ENCODE results near the gene TRIM5.
"Not testable (repeated sequence)": the region's sequence is repeated elsewhere in the genome, so short reads cannot be mapped to it uniquely, and the experiment has no call there.

Gene TRIM5

DNA sequence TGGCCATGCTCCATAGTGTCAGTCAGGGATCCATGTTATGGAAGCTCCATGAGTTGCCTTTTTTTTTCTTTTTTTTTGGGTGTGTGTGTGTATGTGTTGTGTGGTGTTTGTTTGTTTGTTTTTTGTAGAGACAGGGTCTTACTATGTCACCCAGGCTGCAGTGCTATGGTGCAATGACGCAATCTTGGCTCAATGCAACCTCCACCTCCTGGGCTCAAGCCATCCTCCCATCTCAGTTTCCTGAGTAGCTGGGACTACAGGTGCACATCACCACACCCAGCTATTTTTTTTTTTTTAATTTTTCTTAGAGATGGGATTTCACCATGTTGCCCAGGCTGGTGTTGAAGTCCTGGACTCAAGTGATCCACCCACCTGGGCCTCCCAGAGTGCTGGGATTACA is 3.6 kb upstream of the TRIM5 start:
- Histone ChIP-seq H3K4me1 (ENCODE audit: insufficient read depth, low read length) (peaks cover 7% of the 10 kb centered on the region), H3K9ac (ENCODE audit: low read length) (no peak overlapping the region), H3K36me3 (ENCODE audit: insufficient read depth, low read length) (no peaks in the 10 kb centered on the region), H3K27me3 (ENCODE audit: control insufficient read depth in 1 of 2, insufficient read depth in 2 of 2, low read length in 2 of 2) (no peaks in the 10 kb centered on the region), H3K4me3 (ENCODE audit: low read depth in 1 of 2, low read length in 2 of 2) (no peak overlapping the region), H3K27ac (ENCODE audit: low read depth, low read length) (peak overlapping the region; percentile 94), H3K9me3 (ENCODE audit: low read length) (no peaks in the 10 kb centered on the region)

DNA sequence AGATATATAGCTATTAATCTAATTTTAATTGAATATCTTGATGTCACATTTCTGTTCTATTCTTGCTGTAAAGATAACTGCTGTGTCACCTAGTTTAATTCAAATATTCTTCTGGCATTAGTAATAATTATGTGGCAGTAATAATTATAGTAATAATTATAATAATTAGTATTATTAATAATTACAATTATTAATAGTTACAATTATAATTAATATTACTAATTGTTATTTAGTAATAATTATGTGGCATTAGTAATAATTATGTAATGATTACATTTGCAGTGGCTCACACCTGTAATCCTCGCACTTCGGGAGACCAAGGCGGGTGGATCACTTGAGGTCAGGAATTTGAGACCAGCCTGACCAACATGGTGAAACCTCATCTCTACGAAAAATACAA is 1.6 kb upstream of the TRIM5 start:
- no peaks in the 10 kb centered on the region for H3K36me3 ChIP-seq (ENCODE audit: insufficient read depth, low read length)
- H3K27me3 ChIP-seq (ENCODE audit: control insufficient read depth in 1 of 2, insufficient read depth in 2 of 2, low read length in 2 of 2): no peaks in the 10 kb centered on the region
- H3K9ac ChIP-seq (ENCODE audit: low read length): no peak overlapping the region
- H3K9me3 ChIP-seq (ENCODE audit: low read length): no peaks in the 10 kb centered on the region
- peaks cover 7% of the 10 kb centered on the region for H3K4me1 ChIP-seq (ENCODE audit: insufficient read depth, low read length)
- no peak overlapping the region for H3K27ac ChIP-seq (ENCODE audit: low read depth, low read length)
- H3K4me3 ChIP-seq (ENCODE audit: low read depth in 1 of 2, low read length in 2 of 2): no peak overlapping the region

DNA sequence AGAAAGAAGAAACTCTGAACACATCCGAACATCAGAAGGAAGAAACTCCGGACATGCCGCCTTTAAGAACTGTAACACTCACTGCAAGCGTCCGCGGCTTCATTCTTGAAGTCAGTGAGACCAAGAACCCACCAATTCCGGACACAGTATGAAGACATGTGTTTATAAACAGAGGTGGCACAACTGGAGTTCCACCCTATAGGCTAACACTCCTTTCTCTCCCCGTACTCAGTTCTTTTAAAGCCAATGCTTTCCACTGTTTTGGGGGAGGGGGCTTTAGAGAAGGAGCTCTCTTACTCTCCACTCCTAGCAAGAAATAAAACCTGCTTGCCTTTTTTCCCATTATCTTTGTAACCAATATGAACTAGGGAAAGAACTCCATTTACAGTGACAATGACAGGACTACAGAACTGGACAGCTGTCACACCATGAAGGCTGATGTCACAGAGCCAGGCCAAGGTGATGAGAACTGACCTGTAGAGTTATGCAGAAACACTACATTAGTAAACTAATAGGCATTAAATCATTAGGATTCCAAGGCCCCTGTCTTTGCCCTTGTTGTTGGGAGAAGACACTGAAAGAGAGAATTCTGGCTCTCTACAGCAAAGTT is 733 bp downstream of the TRIM5 start:
- H3K9me3 ChIP-seq (ENCODE audit: low read length): no peaks in the 10 kb centered on the region
- H3K27me3 ChIP-seq (ENCODE audit: control insufficient read depth in 1 of 2, insufficient read depth in 2 of 2, low read length in 2 of 2): no peaks in the 10 kb centered on the region
- peaks cover 6% of the 10 kb centered on the region for H3K4me1 ChIP-seq (ENCODE audit: insufficient read depth, low read length)
- H3K4me3 ChIP-seq (ENCODE audit: low read depth in 1 of 2, low read length in 2 of 2): peak overlapping the region; percentile 31 to 80
- peak overlapping the region; percentile 93 for H3K9ac ChIP-seq (ENCODE audit: low read length)
- peaks cover 7% of the 10 kb centered on the region for H3K36me3 ChIP-seq (ENCODE audit: insufficient read depth, low read length)
- peak overlapping the region; percentile 81 for H3K27ac ChIP-seq (ENCODE audit: low read depth, low read length)

DNA sequence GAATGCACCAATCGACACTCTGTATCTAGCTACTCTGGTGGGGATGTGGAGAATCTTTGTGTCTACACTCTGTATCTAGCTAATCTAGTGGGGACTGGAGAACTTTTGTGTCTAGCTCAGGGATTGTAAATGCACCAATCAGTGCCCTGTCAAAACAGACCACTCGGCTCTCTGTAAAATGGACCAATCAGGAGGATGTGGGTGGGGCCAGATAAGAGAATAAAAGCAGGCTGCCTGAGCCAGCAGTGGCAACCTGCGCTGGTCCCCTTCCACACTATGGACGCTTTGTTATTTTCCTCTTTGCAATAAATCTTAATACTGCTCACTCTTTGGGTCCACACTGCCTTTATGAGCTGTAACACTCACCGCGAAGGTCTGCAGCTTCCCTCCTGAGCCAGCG is 1.3 kb downstream of the TRIM5 start:
- Histone ChIP-seq H3K36me3 (ENCODE audit: insufficient read depth, low read length) (peaks cover 13% of the 10 kb centered on the region), H3K4me3 (ENCODE audit: low read depth in 1 of 2, low read length in 2 of 2) (peak overlapping the region in 1 of 2 donors; percentile 80)
- H3K9ac ChIP-seq (ENCODE audit: low read length); H3K27me3 ChIP-seq (ENCODE audit: control insufficient read depth in 1 of 2, insufficient read depth in 2 of 2, low read length in 2 of 2); H3K9me3 ChIP-seq (ENCODE audit: low read length); H3K4me1 ChIP-seq (ENCODE audit: insufficient read depth, low read length); H3K27ac ChIP-seq (ENCODE audit: low read depth, low read length): not testable (repeated sequence)

DNA sequence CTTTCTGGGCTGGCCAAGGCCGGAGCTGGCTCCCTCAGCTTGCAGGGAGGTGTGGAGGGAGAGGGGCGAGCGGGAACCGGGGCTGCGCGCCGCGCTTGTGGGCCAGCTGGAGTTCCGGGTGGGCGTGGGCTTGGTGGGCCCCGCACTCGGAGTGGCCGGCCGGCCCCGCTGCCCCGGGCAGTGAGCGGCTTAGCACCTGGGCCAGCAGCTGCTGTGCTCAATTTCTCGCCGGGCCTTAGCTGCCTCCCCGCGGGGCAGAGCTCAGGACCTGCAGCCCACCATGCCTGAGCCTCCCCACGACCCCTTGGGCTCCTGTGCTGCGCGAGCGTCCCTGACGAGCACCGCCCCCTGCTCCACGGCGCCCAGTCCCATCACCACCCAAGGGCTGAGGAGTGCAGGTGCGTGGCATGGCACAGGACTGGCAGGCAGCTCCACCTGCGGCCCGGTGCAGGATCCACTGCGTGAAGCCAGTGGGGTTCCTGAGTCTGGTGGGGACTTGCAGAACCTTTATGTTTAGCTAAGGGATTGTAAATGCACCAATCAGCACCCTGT is 1.9 kb downstream of the TRIM5 start:
- H3K4me1 ChIP-seq (ENCODE audit: insufficient read depth, low read length); H3K9ac ChIP-seq (ENCODE audit: low read length); H3K4me3 ChIP-seq (ENCODE audit: low read depth in 1 of 2, low read length in 2 of 2); H3K27ac ChIP-seq (ENCODE audit: low read depth, low read length); H3K9me3 ChIP-seq (ENCODE audit: low read length); H3K27me3 ChIP-seq (ENCODE audit: control insufficient read depth in 1 of 2, insufficient read depth in 2 of 2, low read length in 2 of 2): not testable (repeated sequence)
- peaks cover 19% of the 10 kb centered on the region for H3K36me3 ChIP-seq (ENCODE audit: insufficient read depth, low read length)

DNA sequence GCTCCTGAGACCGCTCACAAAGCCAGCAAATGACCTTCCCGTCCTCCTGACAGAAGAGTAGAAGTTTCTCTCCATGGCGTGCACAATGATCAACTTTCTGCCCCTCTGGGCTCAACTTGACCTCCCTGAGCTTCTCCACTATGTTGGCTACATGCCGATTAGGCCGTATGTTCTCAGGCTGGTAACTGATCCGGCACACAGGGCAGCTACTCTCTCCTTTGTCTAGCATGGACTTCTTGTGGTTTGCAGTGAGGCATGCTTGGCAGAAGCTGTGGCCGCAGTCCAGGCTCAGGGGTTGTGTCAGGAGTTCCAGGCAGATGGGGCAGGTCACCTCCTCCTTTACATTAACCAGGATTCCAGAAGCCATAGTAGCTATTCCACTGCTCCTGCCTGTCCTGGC is 5.1 kb downstream of the TRIM5 start:
- Histone ChIP-seq H3K4me1 (ENCODE audit: insufficient read depth, low read length) (no peaks in the 10 kb centered on the region), H3K36me3 (ENCODE audit: insufficient read depth, low read length) (peaks cover 22% of the 10 kb centered on the region)

DNA sequence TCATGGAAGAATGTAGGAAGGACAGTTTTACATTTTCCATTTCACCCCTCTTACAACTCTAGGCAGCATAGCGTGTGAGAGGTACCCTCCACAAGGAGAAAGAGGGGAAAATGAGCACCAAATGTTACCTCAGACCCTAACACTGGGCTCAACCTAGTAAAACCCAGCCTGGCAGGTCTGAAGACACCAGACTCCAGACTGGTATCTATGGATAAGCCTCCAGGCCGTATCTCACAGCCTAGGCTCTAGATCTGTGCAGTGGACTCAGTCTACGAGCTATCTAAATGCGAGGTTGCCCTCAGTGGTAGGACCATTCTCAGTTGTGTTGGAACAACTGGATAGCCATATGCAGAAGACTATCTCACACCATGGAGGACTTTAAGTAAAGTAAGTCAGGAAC is 10.5 kb downstream of the TRIM5 start:
- no peak overlapping the region for H3K9ac ChIP-seq (ENCODE audit: low read length)
- H3K4me3 ChIP-seq (ENCODE audit: low read depth in 1 of 2, low read length in 2 of 2): no peak overlapping the region
- no peaks in the 10 kb centered on the region for H3K27me3 ChIP-seq (ENCODE audit: control insufficient read depth in 1 of 2, insufficient read depth in 2 of 2, low read length in 2 of 2)
- peaks cover 22% of the 10 kb centered on the region for H3K36me3 ChIP-seq (ENCODE audit: insufficient read depth, low read length)
- no peaks in the 10 kb centered on the region for H3K4me1 ChIP-seq (ENCODE audit: insufficient read depth, low read length)
- H3K27ac ChIP-seq (ENCODE audit: low read depth, low read length): no peak overlapping the region
- H3K9me3 ChIP-seq (ENCODE audit: low read length): no peaks in the 10 kb centered on the region

More for the DNA sequence above, 5.1 kb downstream of the TRIM5 start:
- no peaks in the 10 kb centered on the region for H3K9me3 ChIP-seq (ENCODE audit: low read length)
- no peak overlapping the region for H3K4me3 ChIP-seq (ENCODE audit: low read depth in 1 of 2, low read length in 2 of 2)
- no peak overlapping the region for H3K27ac ChIP-seq (ENCODE audit: low read depth, low read length)
- no peaks in the 10 kb centered on the region for H3K27me3 ChIP-seq (ENCODE audit: control insufficient read depth in 1 of 2, insufficient read depth in 2 of 2, low read length in 2 of 2)
- H3K9ac ChIP-seq (ENCODE audit: low read length): no peak overlapping the region

DNA sequence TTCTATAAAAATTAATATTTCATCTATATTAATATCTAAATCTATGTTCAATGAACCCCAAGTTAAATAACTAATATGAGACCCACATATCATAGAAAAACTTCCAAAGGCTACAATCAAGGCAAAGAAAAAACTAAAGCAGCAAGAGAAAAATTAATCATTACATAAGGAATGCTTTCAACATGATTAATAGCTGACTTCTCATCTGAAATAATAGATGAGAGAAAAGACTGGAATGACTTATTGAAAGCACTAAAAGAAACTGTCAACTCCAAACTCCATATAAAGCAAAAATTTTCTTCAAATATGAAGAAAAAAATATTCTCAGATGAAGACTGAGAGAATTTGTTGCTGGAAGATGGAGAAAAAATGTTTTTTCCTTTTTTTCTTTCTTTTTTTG is 13.0 kb downstream of the TRIM5 start:
- peaks cover 14% of the 10 kb centered on the region for H3K36me3 ChIP-seq (ENCODE audit: insufficient read depth, low read length)
- H3K4me1 ChIP-seq (ENCODE audit: insufficient read depth, low read length): no peaks in the 10 kb centered on the region
- H3K27ac ChIP-seq (ENCODE audit: low read depth, low read length): no peak overlapping the region
- H3K9ac ChIP-seq (ENCODE audit: low read length): no peak overlapping the region
- no peaks in the 10 kb centered on the region for H3K27me3 ChIP-seq (ENCODE audit: control insufficient read depth in 1 of 2, insufficient read depth in 2 of 2, low read length in 2 of 2)
- H3K4me3 ChIP-seq (ENCODE audit: low read depth in 1 of 2, low read length in 2 of 2): no peak overlapping the region
- no peaks in the 10 kb centered on the region for H3K9me3 ChIP-seq (ENCODE audit: low read length)

DNA sequence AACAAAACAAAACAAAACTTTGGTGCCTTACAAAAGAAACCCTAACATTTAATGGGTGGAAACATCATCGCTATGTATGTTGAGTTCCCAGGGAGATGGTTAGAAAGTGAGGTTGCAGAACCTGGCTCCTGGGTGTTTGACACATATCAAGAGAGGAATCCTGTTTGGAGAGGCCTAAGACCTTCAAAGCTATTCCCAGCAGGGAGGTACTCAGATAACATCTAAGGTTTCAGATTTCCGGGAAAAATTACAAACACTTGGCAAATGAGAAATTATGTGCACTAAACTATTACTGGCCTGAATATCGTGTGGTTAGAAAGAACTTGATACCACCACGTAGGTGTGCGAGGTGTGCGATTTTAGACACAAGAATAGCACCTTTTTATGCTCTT is 18.5 kb downstream of the TRIM5 start:
- Histone ChIP-seq H3K9me3 (ENCODE audit: low read length) (no peaks in the 10 kb centered on the region), H3K4me1 (ENCODE audit: insufficient read depth, low read length) (no peaks in the 10 kb centered on the region), H3K36me3 (ENCODE audit: insufficient read depth, low read length) (peaks cover 26% of the 10 kb centered on the region), H3K4me3 (ENCODE audit: low read depth in 1 of 2, low read length in 2 of 2) (no peak overlapping the region), H3K27me3 (ENCODE audit: control insufficient read depth in 1 of 2, insufficient read depth in 2 of 2, low read length in 2 of 2) (no peaks in the 10 kb centered on the region), H3K9ac (ENCODE audit: low read length) (no peak overlapping the region), H3K27ac (ENCODE audit: low read depth, low read length) (no peak overlapping the region)

DNA sequence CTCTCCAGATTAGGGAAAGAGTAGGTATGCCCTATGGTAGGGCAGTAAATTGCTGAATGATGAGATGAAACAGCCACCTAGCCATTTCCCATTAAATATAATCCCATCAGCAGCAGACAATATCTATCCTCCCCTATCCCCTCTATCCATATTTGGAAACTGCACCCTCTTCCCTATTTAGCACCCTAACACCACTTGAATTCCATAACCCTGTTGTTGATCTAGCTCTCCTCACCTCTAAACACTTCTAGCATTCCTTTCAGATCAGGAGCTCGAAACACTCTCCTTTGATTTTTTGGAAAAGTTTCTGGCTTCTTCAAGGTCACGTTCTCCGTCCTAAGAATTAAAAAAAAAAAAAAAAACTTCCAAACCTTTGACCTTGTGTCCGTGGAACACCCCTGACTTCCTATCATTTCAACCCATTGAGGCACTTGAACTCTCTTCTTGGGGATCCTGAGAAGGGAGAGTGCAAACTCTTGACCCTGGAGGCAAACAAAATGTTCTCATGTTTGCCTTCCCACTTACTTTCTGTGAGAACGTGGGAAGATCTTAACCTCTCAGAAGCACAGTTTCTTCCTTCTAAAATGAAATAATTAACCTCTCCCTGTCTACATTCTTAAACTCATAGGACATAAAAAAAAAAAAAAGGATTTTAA is 19.0 kb downstream of the TRIM5 start:
- Histone ChIP-seq H3K9me3 (ENCODE audit: low read length) (no peaks in the 10 kb centered on the region), H3K27ac (ENCODE audit: low read depth, low read length) (no peak overlapping the region), H3K36me3 (ENCODE audit: insufficient read depth, low read length) (peaks cover 26% of the 10 kb centered on the region), H3K9ac (ENCODE audit: low read length) (no peak overlapping the region), H3K4me3 (ENCODE audit: low read depth in 1 of 2, low read length in 2 of 2) (no peak overlapping the region), H3K4me1 (ENCODE audit: insufficient read depth, low read length) (no peaks in the 10 kb centered on the region), H3K27me3 (ENCODE audit: control insufficient read depth in 1 of 2, insufficient read depth in 2 of 2, low read length in 2 of 2) (no peaks in the 10 kb centered on the region)

DNA sequence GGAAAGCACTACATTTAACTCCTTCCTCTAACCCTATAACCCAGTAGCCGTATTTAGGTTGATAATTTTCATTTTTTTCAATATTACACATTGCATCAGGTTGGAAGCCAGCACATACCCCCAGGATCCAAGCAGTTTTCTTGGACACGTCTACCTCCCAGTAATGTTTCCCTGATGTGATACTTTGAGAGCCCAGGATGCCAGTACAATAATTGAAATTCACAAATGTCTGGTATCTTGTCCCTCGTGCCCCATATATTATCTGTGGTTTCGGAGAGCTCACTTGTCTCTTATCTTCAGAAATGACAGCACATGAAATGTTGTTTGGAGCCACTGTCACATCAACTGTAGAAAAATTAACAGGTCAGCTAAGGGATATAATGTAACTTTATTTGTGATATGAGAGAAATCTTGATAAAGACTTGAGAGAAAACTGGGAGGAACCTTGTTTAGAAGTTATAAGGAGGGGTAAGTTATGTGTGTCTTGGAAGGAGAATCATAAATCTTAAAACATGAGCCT is 19.8 kb downstream of the TRIM5 start:
- no peak overlapping the region for H3K27ac ChIP-seq (ENCODE audit: low read depth, low read length)
- H3K4me3 ChIP-seq (ENCODE audit: low read depth in 1 of 2, low read length in 2 of 2): no peak overlapping the region
- H3K9me3 ChIP-seq (ENCODE audit: low read length): no peaks in the 10 kb centered on the region
- no peak overlapping the region for H3K9ac ChIP-seq (ENCODE audit: low read length)
- no peaks in the 10 kb centered on the region for H3K27me3 ChIP-seq (ENCODE audit: control insufficient read depth in 1 of 2, insufficient read depth in 2 of 2, low read length in 2 of 2)
- H3K4me1 ChIP-seq (ENCODE audit: insufficient read depth, low read length): no peaks in the 10 kb centered on the region
- H3K36me3 ChIP-seq (ENCODE audit: insufficient read depth, low read length): peaks cover 26% of the 10 kb centered on the region

DNA sequence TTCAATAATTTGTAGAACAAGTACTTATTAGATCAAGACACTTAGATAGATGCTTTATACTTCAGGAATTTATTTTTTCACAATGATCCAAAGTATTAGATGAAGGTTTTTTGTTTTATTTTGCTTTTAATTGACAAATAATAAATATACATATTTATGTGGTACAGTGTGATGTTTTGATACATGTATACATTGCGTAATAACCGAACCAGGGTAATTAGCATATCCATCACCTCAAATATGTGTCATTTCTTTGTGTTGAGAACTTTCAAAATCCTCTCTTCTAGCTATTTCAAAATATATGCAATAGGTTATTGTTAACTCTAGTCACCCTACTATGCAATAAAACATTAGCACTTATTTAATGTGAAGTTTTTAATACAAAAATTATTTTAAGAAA is 21.4 kb downstream of the TRIM5 start:
- Histone ChIP-seq H3K27me3 (ENCODE audit: control insufficient read depth in 1 of 2, insufficient read depth in 2 of 2, low read length in 2 of 2) (no peaks in the 10 kb centered on the region), H3K36me3 (ENCODE audit: insufficient read depth, low read length) (peaks cover 19% of the 10 kb centered on the region), H3K4me3 (ENCODE audit: low read depth in 1 of 2, low read length in 2 of 2) (no peak overlapping the region), H3K9ac (ENCODE audit: low read length) (no peak overlapping the region), H3K4me1 (ENCODE audit: insufficient read depth, low read length) (no peaks in the 10 kb centered on the region), H3K9me3 (ENCODE audit: low read length) (no peaks in the 10 kb centered on the region), H3K27ac (ENCODE audit: low read depth, low read length) (no peak overlapping the region)

All from muscle layer of colon (tissue), 2 donors.